Activated naive CD8-positive, alpha-beta T cell (primary cell): ENCODE results near the gene LYVE1.

Source experiments
- H3K27ac Mint-ChIP-seq: one replicate; pipeline ENCODE4 v1.8.0; 2021; ENCODE audit warnings: mixed read lengths
- H3K27me3 Mint-ChIP-seq: one replicate; pipeline ENCODE4 v1.8.0; 2021; ENCODE audit warnings: mixed read lengths
- H3K36me3 Mint-ChIP-seq: one replicate; pipeline ENCODE4 v1.8.0; 2021; ENCODE audit warnings: mixed read lengths
- H3K4me1 Mint-ChIP-seq: one replicate; pipeline ENCODE4 v1.8.0; 2021; ENCODE audit warnings: low read depth, mixed read lengths
- H3K4me3 Mint-ChIP-seq: one replicate; pipeline ENCODE4 v1.8.0; 2021; ENCODE audit warnings: mild to moderate bottlenecking, mixed read lengths
- H3K9me3 Mint-ChIP-seq: one replicate; pipeline ENCODE4 v1.8.0; 2021; ENCODE audit warnings: low read depth, mixed read lengths

LYVE1 gene

GRCh38 chr11:10529279-10529678 is 39.2 kb downstream of the LYVE1 start:
- Mint-ChIP-seq H3K27me3 (no peaks in the 10 kb centered on the region), H3K27ac (no peak overlapping the region), H3K4me3 (no peak overlapping the region), H3K9me3 (no peaks in the 10 kb centered on the region), H3K4me1 (peaks cover 20% of the 10 kb centered on the region), H3K36me3 (peaks cover 16% of the 10 kb centered on the region)

GRCh38 chr11:10528121-10528520 is 40.3 kb downstream of the LYVE1 start:
- Mint-ChIP-seq H3K36me3 (peaks cover 14% of the 10 kb centered on the region), H3K27ac (no peak overlapping the region), H3K4me3 (no peak overlapping the region)

GRCh38 chr11:10526974-10527918 is 41.2 kb downstream of the LYVE1 start:
- Mint-ChIP-seq H3K4me3 (peak overlapping the region; percentile 55), H3K4me1 (peaks cover 23% of the 10 kb centered on the region), H3K36me3 (peaks cover 12% of the 10 kb centered on the region), H3K27ac (peak overlapping the region; percentile 89), H3K27me3 (no peaks in the 10 kb centered on the region), H3K9me3 (no peaks in the 10 kb centered on the region)

More at GRCh38 chr11:10528121-10528520, 40.3 kb downstream of the LYVE1 start:
- Mint-ChIP-seq H3K4me1 (peaks cover 23% of the 10 kb centered on the region), H3K9me3 (no peaks in the 10 kb centered on the region), H3K27me3 (no peaks in the 10 kb centered on the region)

GRCh38 chr11:10524471-10524870 is 44.0 kb downstream of the LYVE1 start:
- no peak overlapping the region for H3K4me3 Mint-ChIP-seq
- peaks cover 16% of the 10 kb centered on the region for H3K36me3 Mint-ChIP-seq
- peaks cover 23% of the 10 kb centered on the region for H3K4me1 Mint-ChIP-seq
- H3K27me3 Mint-ChIP-seq: no peaks in the 10 kb centered on the region
- no peak overlapping the region for H3K27ac Mint-ChIP-seq
- H3K9me3 Mint-ChIP-seq: no peaks in the 10 kb centered on the region

GRCh38 chr11:10522921-10523320 is 45.5 kb downstream of the LYVE1 start:
- Mint-ChIP-seq H3K27me3 (no peaks in the 10 kb centered on the region), H3K27ac (no peak overlapping the region), H3K9me3 (no peaks in the 10 kb centered on the region), H3K4me3 (no peak overlapping the region), H3K36me3 (peaks cover 14% of the 10 kb centered on the region), H3K4me1 (peaks cover 23% of the 10 kb centered on the region)

- peaks cover 11% of the 10 kb centered on the region for H3K36me3 Mint-ChIP-seq
- H3K27ac Mint-ChIP-seq: peak overlapping the region; percentile 5
- no peak overlapping the region for H3K4me3 Mint-ChIP-seq
- peaks cover 18% of the 10 kb centered on the region for H3K4me1 Mint-ChIP-seq
- H3K9me3 Mint-ChIP-seq: no peaks in the 10 kb centered on the region
- no peaks in the 10 kb centered on the region for H3K27me3 Mint-ChIP-seq
These were observed 46.2 kb downstream of the LYVE1 start for GRCh38 chr11:10522276-10522675.

- H3K4me3 Mint-ChIP-seq: no peak overlapping the region
- H3K36me3 Mint-ChIP-seq: peaks cover 8% of the 10 kb centered on the region
These were observed 47.9 kb downstream of the LYVE1 start for GRCh38 chr11:10520562-10520961.

GRCh38 chr11:10519630-10520029 is 48.8 kb downstream of the LYVE1 start:
- Mint-ChIP-seq H3K36me3 (peaks cover 8% of the 10 kb centered on the region), H3K27me3 (no peaks in the 10 kb centered on the region), H3K4me3 (no peak overlapping the region), H3K27ac (no peak overlapping the region), H3K4me1 (peaks cover 3% of the 10 kb centered on the region), H3K9me3 (no peaks in the 10 kb centered on the region)

More at GRCh38 chr11:10520562-10520961, 47.9 kb downstream of the LYVE1 start:
- Mint-ChIP-seq H3K4me1 (peaks cover 3% of the 10 kb centered on the region), H3K27me3 (no peaks in the 10 kb centered on the region), H3K27ac (no peak overlapping the region), H3K9me3 (no peaks in the 10 kb centered on the region)

GRCh38 chr11:10518891-10519290 is 49.6 kb downstream of the LYVE1 start:
- H3K36me3 Mint-ChIP-seq: peaks cover 8% of the 10 kb centered on the region
- H3K9me3 Mint-ChIP-seq: no peaks in the 10 kb centered on the region
- no peak overlapping the region for H3K4me3 Mint-ChIP-seq
- no peak overlapping the region for H3K27ac Mint-ChIP-seq
- no peaks in the 10 kb centered on the region for H3K27me3 Mint-ChIP-seq
- H3K4me1 Mint-ChIP-seq: peaks cover 3% of the 10 kb centered on the region

GRCh38 chr11:10518123-10518522 is 50.3 kb downstream of the LYVE1 start:
- Mint-ChIP-seq H3K4me3 (no peak overlapping the region), H3K27ac (no peak overlapping the region), H3K27me3 (no peaks in the 10 kb centered on the region), H3K9me3 (no peaks in the 10 kb centered on the region), H3K4me1 (no peaks in the 10 kb centered on the region), H3K36me3 (peaks cover 6% of the 10 kb centered on the region)

- H3K4me3 Mint-ChIP-seq: no peak overlapping the region
- no peaks in the 10 kb centered on the region for H3K9me3 Mint-ChIP-seq
- H3K4me1 Mint-ChIP-seq: no peaks in the 10 kb centered on the region
- peak overlapping the region; percentile 30 for H3K27ac Mint-ChIP-seq
- no peaks in the 10 kb centered on the region for H3K27me3 Mint-ChIP-seq
- H3K36me3 Mint-ChIP-seq: peaks cover 4% of the 10 kb centered on the region
These were observed 53.0 kb downstream of the LYVE1 start for GRCh38 chr11:10515418-10515817.

GRCh38 chr11:10514709-10515108 is 53.8 kb downstream of the LYVE1 start:
- no peak overlapping the region for H3K4me3 Mint-ChIP-seq
- peaks cover 4% of the 10 kb centered on the region for H3K36me3 Mint-ChIP-seq
- H3K27me3 Mint-ChIP-seq: no peaks in the 10 kb centered on the region
- H3K4me1 Mint-ChIP-seq: no peaks in the 10 kb centered on the region
- no peaks in the 10 kb centered on the region for H3K9me3 Mint-ChIP-seq
- H3K27ac Mint-ChIP-seq: peak overlapping the region; percentile 30

GRCh38 chr11:10514202-10514601 is 54.3 kb downstream of the LYVE1 start:
- Mint-ChIP-seq H3K4me3 (no peak overlapping the region), H3K27ac (peak overlapping the region; percentile 1), H3K36me3 (peaks cover 4% of the 10 kb centered on the region), H3K27me3 (no peaks in the 10 kb centered on the region), H3K4me1 (no peaks in the 10 kb centered on the region), H3K9me3 (no peaks in the 10 kb centered on the region)

GRCh38 chr11:10511181-10511621 is 57.3 kb downstream of the LYVE1 start:
- Mint-ChIP-seq H3K36me3 (peaks cover 4% of the 10 kb centered on the region), H3K4me3 (no peak overlapping the region), H3K27ac (no peak overlapping the region), H3K9me3 (no peaks in the 10 kb centered on the region), H3K27me3 (no peaks in the 10 kb centered on the region), H3K4me1 (no peaks in the 10 kb centered on the region)
